ENCODE measurements around the gene ITLN2. TPM values are rescaled to one million over a fixed set of nuclear protein-coding genes. Genes with fewer than 3 reads are reported as not detected.
"Not testable (repeated sequence)": the region's sequence is repeated elsewhere in the genome, so short reads cannot be mapped to it uniquely, and the experiment has no call there.

The ITLN2 gene
- total and polyA plus RNA-seq, 4 donors = 1.6 to 23.7 (median 11.4) TPM

GRCh38 chr1:160935527-160936258 is 18.9 kb downstream of the ITLN2 start:
- WGBS, 2 donors = 86% methylated on average over 12 of the region's 12 CpGs
- H3K36me3 ChIP-seq (ENCODE audit: control insufficient read depth in 4 of 4, insufficient read depth in 4 of 4, low read length in 4 of 4) = no peaks in the 10 kb centered on the region
- H3K4me1 ChIP-seq (ENCODE audit: control insufficient read depth in 5 of 5, insufficient read depth in 5 of 5, low read length in 5 of 5) = peaks cover 0 to 3% (median 0%) of the 10 kb centered on the region in 5 donors
- H3K27ac ChIP-seq (ENCODE audit: low read depth in 1 of 2, low read length in 1 of 2) = peak overlapping the region in 1 of 2 donors; percentile 4
- H3K4me3 ChIP-seq = no peak overlapping the region
- ATAC-seq (ENCODE audit: insufficient read depth, low FRiP score) = no peak
- no peak for DNase-seq
- no peak for TF ChIP-seq CTCF (IDR thresholded peaks at IDR 0.05; ENCODE audit: control extremely low read depth, extremely low read depth)
- no peak overlapping the region for H3K9ac ChIP-seq (ENCODE audit: insufficient read depth in 1 of 2, low read length in 2 of 2)
- H3K27me3 ChIP-seq (ENCODE audit: control insufficient read depth in 3 of 3, insufficient read depth in 3 of 3, low read length in 2 of 3) = no peaks in the 10 kb centered on the region
- H3K9me3 ChIP-seq (ENCODE audit: control insufficient read depth in 4 of 4, insufficient read depth in 3 of 4, low read length in 3 of 4) = peaks cover 0 to 3% (median 0%) of the 10 kb centered on the region in 4 donors

GRCh38 chr1:160933305-160933704 is 21.3 kb downstream of the ITLN2 start:
- DNase-seq; H3K9ac ChIP-seq (ENCODE audit: insufficient read depth in 1 of 2, low read length in 2 of 2); ATAC-seq (ENCODE audit: insufficient read depth, low FRiP score); H3K9me3 ChIP-seq (ENCODE audit: control insufficient read depth in 4 of 4, insufficient read depth in 3 of 4, low read length in 3 of 4); H3K27me3 ChIP-seq (ENCODE audit: control insufficient read depth in 3 of 3, insufficient read depth in 3 of 3, low read length in 2 of 3); H3K4me3 ChIP-seq; H3K4me1 ChIP-seq (ENCODE audit: control insufficient read depth in 5 of 5, insufficient read depth in 5 of 5, low read length in 5 of 5); H3K27ac ChIP-seq (ENCODE audit: low read depth in 1 of 2, low read length in 1 of 2); H3K36me3 ChIP-seq (ENCODE audit: control insufficient read depth in 4 of 4, insufficient read depth in 4 of 4, low read length in 4 of 4): not testable (repeated sequence)
- WGBS, 2 donors = 88 to 93% methylated on average over 30 to 31 of the region's 31 CpGs

- peaks cover 0 to 7% (median 0%) of the 10 kb centered on the region in 4 donors for H3K9me3 ChIP-seq (ENCODE audit: control insufficient read depth in 4 of 4, insufficient read depth in 3 of 4, low read length in 3 of 4)
- H3K4me1 ChIP-seq (ENCODE audit: control insufficient read depth in 5 of 5, insufficient read depth in 5 of 5, low read length in 5 of 5) = no peaks in the 10 kb centered on the region
- H3K9ac ChIP-seq (ENCODE audit: insufficient read depth in 1 of 2, low read length in 2 of 2) = no peak overlapping the region
- ATAC-seq (ENCODE audit: insufficient read depth, low FRiP score) = peak; percentile 41
- H3K4me3 ChIP-seq = no peak overlapping the region
- no peak overlapping the region for H3K27ac ChIP-seq (ENCODE audit: low read depth in 1 of 2, low read length in 1 of 2)
- no peak for TF ChIP-seq CTCF (IDR thresholded peaks at IDR 0.05; ENCODE audit: control extremely low read depth, extremely low read depth)
- H3K27me3 ChIP-seq (ENCODE audit: control insufficient read depth in 3 of 3, insufficient read depth in 3 of 3, low read length in 2 of 3) = no peaks in the 10 kb centered on the region
- no peak for DNase-seq
- no peaks in the 10 kb centered on the region for H3K36me3 ChIP-seq (ENCODE audit: control insufficient read depth in 4 of 4, insufficient read depth in 4 of 4, low read length in 4 of 4)
- WGBS, 2 donors = 66 to 87% methylated on average over 5 of the region's 5 CpGs
Observed at GRCh38 chr1:160925652-160926244, 28.9 kb downstream of the ITLN2 start.

- H3K27ac ChIP-seq (ENCODE audit: low read depth in 1 of 2, low read length in 1 of 2) = no peak overlapping the region
- TF ChIP-seq CTCF (IDR thresholded peaks at IDR 0.05; ENCODE audit: control extremely low read depth, extremely low read depth) = no peak
- H3K27me3 ChIP-seq (ENCODE audit: control insufficient read depth in 3 of 3, insufficient read depth in 3 of 3, low read length in 2 of 3) = no peaks in the 10 kb centered on the region
- DNase-seq (no peak), ATAC-seq (ENCODE audit: insufficient read depth, low FRiP score) (no peak)
- no peaks in the 10 kb centered on the region for H3K4me1 ChIP-seq (ENCODE audit: control insufficient read depth in 5 of 5, insufficient read depth in 5 of 5, low read length in 5 of 5)
- peaks cover 0 to 7% (median 0%) of the 10 kb centered on the region in 4 donors for H3K9me3 ChIP-seq (ENCODE audit: control insufficient read depth in 4 of 4, insufficient read depth in 3 of 4, low read length in 3 of 4)
- 65 to 84% methylated on average over 7 of the region's 7 CpGs for WGBS, 2 donors
- no peaks in the 10 kb centered on the region for H3K36me3 ChIP-seq (ENCODE audit: control insufficient read depth in 4 of 4, insufficient read depth in 4 of 4, low read length in 4 of 4)
- H3K9ac ChIP-seq (ENCODE audit: insufficient read depth in 1 of 2, low read length in 2 of 2) = no peak overlapping the region
- H3K4me3 ChIP-seq = no peak overlapping the region
Observed at GRCh38 chr1:160924791-160925651, 29.6 kb downstream of the ITLN2 start.
